Gastroesophageal sphincter (tissue), 3 donors: ENCODE measurements around the gene KIF12.

Experiments used
- CTCF ChIP-seq, 4 experiments: fragments of 200-600 bp in 2 of 4; fragments of 450-650 bp in 2 of 4; sonication (generic) in 1 of 4; IDR thresholded peaks; one replicate each; pipeline ENCODE4 v1.5.1; 2017 to 2019; ENCODE audit warnings: antibody characterized with exemption in 4 of 4, mild to moderate bottlenecking in 2 of 4, moderate library complexity in 2 of 4
- EP300 ChIP-seq: sonication (generic); formaldehyde crosslinking; IDR thresholded peaks from one replicate; pipeline ENCODE4 v1.6.1; 2017; ENCODE audit warnings: antibody characterized with exemption, mild to moderate bottlenecking
- POLR2A ChIP-seq, 2 donors: fragments of 450-650 bp; IDR thresholded peaks; one replicate each; pipeline ENCODE4 v1.6.1; 2017; ENCODE audit warnings: antibody characterized with exemption in 2 of 2, mild to moderate bottlenecking in 2 of 2, moderate library complexity in 1 of 2
- POLR2AphosphoS5 ChIP-seq: sonication (generic); formaldehyde crosslinking; IDR thresholded peaks from one replicate; pipeline ENCODE4 v1.6.1; 2017; ENCODE audit warnings: antibody characterized with exemption

GRCh38 chr9:114114364-114114763, 15.3 kb upstream of the KIF12 start:
- TF ChIP-seq CTCF (IDR thresholded peaks at IDR 0.05) = no peak
- TF ChIP-seq EP300 = no peak
- no peak for TF ChIP-seq POLR2A (IDR thresholded peaks at IDR 0.05)
- no peak for TF ChIP-seq POLR2AphosphoS5
